ENCODE data around the gene KRT72.
"Not testable (repeated sequence)": the region's sequence is repeated elsewhere in the genome, so short reads cannot be mapped to it uniquely, and the experiment has no call there.

Gene KRT72

GRCh38 chr12:52606581-52607218 lies 5.4 kb upstream of the KRT72 start:
- no peak for DNase-seq

- no peak for DNase-seq
Observed at GRCh38 chr12:52606096-52606495, 4.8 kb upstream of the KRT72 start.

GRCh38 chr12:52605542-52605941 lies 4.3 kb upstream of the KRT72 start:
- DNase-seq, result no peak

- DNase-seq, result no peak
Observed at GRCh38 chr12:52604859-52605258, 3.6 kb upstream of the KRT72 start.

GRCh38 chr12:52603314-52603713 lies 2.1 kb upstream of the KRT72 start:
- no peak for DNase-seq

- DNase-seq, result no peak
Observed at GRCh38 chr12:52602552-52602951, 1.3 kb upstream of the KRT72 start.

GRCh38 chr12:52601671-52602070 lies 408 bp upstream of the KRT72 start:
- no peak for DNase-seq

- no peak for DNase-seq
Observed at GRCh38 chr12:52600475-52600874, 788 bp downstream of the KRT72 start.

- no peak for DNase-seq
Observed at GRCh38 chr12:52600071-52600470, 1.2 kb downstream of the KRT72 start.

- no peak for DNase-seq
Observed at GRCh38 chr12:52598966-52599365, 2.3 kb downstream of the KRT72 start.

- not testable (repeated sequence) for DNase-seq
Observed at GRCh38 chr12:52594237-52594636, 7.0 kb downstream of the KRT72 start.

GRCh38 chr12:52591521-52591920 lies 9.7 kb downstream of the KRT72 start:
- no peak for DNase-seq

GRCh38 chr12:52590021-52590420 lies 11.2 kb downstream of the KRT72 start:
- no peak for DNase-seq

GRCh38 chr12:52587563-52587962 lies 13.7 kb downstream of the KRT72 start:
- no peak for DNase-seq

GRCh38 chr12:52585946-52586345 lies 15.3 kb downstream of the KRT72 start:
- DNase-seq, result no peak

GRCh38 chr12:52585066-52585465 lies 16.2 kb downstream of the KRT72 start:
- DNase-seq, result no peak

GRCh38 chr12:52584156-52584682 lies 17.0 kb downstream of the KRT72 start:
- DNase-seq, result no peak

- DNase-seq, result peak in 9 of 14 donors; percentile 2 to 43 (median 14)
Observed at GRCh38 chr12:52582971-52583456, 18.2 kb downstream of the KRT72 start.

GRCh38 chr12:52582486-52582885 lies 18.8 kb downstream of the KRT72 start:
- DNase-seq, result no peak

- DNase-seq, result no peak
Observed at GRCh38 chr12:52581481-52581880, 19.8 kb downstream of the KRT72 start.

- DNase-seq, result no peak
Observed at GRCh38 chr12:52581066-52581465, 20.2 kb downstream of the KRT72 start.

- no peak for DNase-seq
Observed at GRCh38 chr12:52580496-52580895, 20.8 kb downstream of the KRT72 start.

- DNase-seq, result no peak
Observed at GRCh38 chr12:52579468-52580465, 21.5 kb downstream of the KRT72 start.
